Activated CD8-positive, alpha-beta memory T cell treated with anti-CD3 and anti-CD28 coated beads, Interleukin-2, amount 50 U/mL, for 1 hour (primary cell): ENCODE data around the gene PPP1R2.
"Not testable (repeated sequence)": the region's sequence is repeated elsewhere in the genome, so short reads cannot be mapped to it uniquely, and the experiment has no call there.

Source experiments
- DNase-seq: peaks from one replicate; pipeline ENCODE4 v3.0.0-alpha.2; 2020; ENCODE audit errors: extremely low read depth

The PPP1R2 gene

GRCh38 chr3:195542698-195543499 is at the start of gene PPP1R2:
PPP1R2 (minus strand) TSS chr3:195543325; CDS start chr3:195543025, 300 bp downstream.
- DNase-seq = peak; percentile 80

GRCh38 chr3:195591852-195592251 is 48.7 kb upstream of the PPP1R2 start:
- DNase-seq = no peak

- no peak for DNase-seq
These were observed 48.1 kb upstream of the PPP1R2 start for GRCh38 chr3:195591220-195591619.

GRCh38 chr3:195590381-195590780 is 47.3 kb upstream of the PPP1R2 start:
- DNase-seq = not testable (repeated sequence)

- not testable (repeated sequence) for DNase-seq
These were observed 46.7 kb upstream of the PPP1R2 start for GRCh38 chr3:195589796-195590195.

GRCh38 chr3:195587824-195588223 is 44.7 kb upstream of the PPP1R2 start:
- no peak for DNase-seq

- no peak for DNase-seq
These were observed 44.3 kb upstream of the PPP1R2 start for GRCh38 chr3:195587406-195587805.

GRCh38 chr3:195584543-195584870 is 41.4 kb upstream of the PPP1R2 start:
- DNase-seq = no peak

GRCh38 chr3:195583831-195584542 is 40.9 kb upstream of the PPP1R2 start, which contains the start of gene APOD:
APOD (minus strand) TSS chr3:195583940; CDS start chr3:195579461, 4,479 bp downstream.
- DNase-seq = no peak

- no peak for DNase-seq
These were observed 39.8 kb upstream of the PPP1R2 start for GRCh38 chr3:195582947-195583346.

GRCh38 chr3:195580744-195581443 is 37.8 kb upstream of the PPP1R2 start:
- no peak for DNase-seq

- DNase-seq = no peak
These were observed 36.2 kb upstream of the PPP1R2 start for GRCh38 chr3:195579281-195579680.

GRCh38 chr3:195578565-195578964 is 35.4 kb upstream of the PPP1R2 start:
- no peak for DNase-seq

- no peak for DNase-seq
These were observed 34.6 kb upstream of the PPP1R2 start for GRCh38 chr3:195577645-195578177.

GRCh38 chr3:195574497-195575304 is 31.6 kb upstream of the PPP1R2 start:
- no peak for DNase-seq

GRCh38 chr3:195573611-195574496 is 30.7 kb upstream of the PPP1R2 start:
- no peak for DNase-seq

- DNase-seq = no peak
These were observed 28.2 kb upstream of the PPP1R2 start for GRCh38 chr3:195571361-195571760.

GRCh38 chr3:195570912-195571311 is 27.8 kb upstream of the PPP1R2 start:
- DNase-seq = no peak

GRCh38 chr3:195570344-195570743 is 27.2 kb upstream of the PPP1R2 start:
- no peak for DNase-seq

GRCh38 chr3:195568630-195569029 is 25.5 kb upstream of the PPP1R2 start:
- DNase-seq = no peak
